Uterus (tissue), 4 donors: Measurements from ENCODE around the gene RTEL1. TPM values are rescaled to one million over a fixed set of nuclear protein-coding genes. Genes with fewer than 3 reads are reported as not detected.
"Not testable (repeated sequence)": the region's sequence is repeated elsewhere in the genome, so short reads cannot be mapped to it uniquely, and the experiment has no call there.

Experiments
- DNase-seq, 2 donors: peaks; one replicate each; pipeline ENCODE4 v3.0.0-alpha.2; 2019 to 2020
- H3K27ac ChIP-seq, 2 donors: fragments of 200-600 bp; sonication (generic); 1 replicate in 1 of 2; 2 replicates in 1 of 2; pipeline ENCODE4 v1.5.1; 2016 to 2018
- H3K27me3 ChIP-seq, 2 donors: fragments of 200-600 bp; sonication (generic); one replicate each; pipeline ENCODE4 v1.5.1; 2018 to 2019; ENCODE audit warnings: control low read depth in 1 of 2
- H3K36me3 ChIP-seq, 2 donors: fragments of 200-600 bp; sonication (generic); one replicate each; pipeline ENCODE4 v1.5.1; 2019; ENCODE audit warnings: control low read depth in 1 of 2
- H3K4me1 ChIP-seq, 2 donors: fragments of 200-600 bp; sonication (generic); one replicate each; pipeline ENCODE4 v1.5.1; 2018 to 2019; ENCODE audit warnings: control low read depth in 1 of 2
- H3K4me3 ChIP-seq, 2 donors: fragments of 200-600 bp; sonication (generic); 1 replicate in 1 of 2; 2 replicates in 1 of 2; pipeline ENCODE4 v1.5.1; 2018 to 2019; ENCODE audit warnings: mild to moderate bottlenecking in 1 of 2
- H3K9me3 ChIP-seq, 2 donors: fragments of 200-600 bp; sonication (generic); one replicate each; pipeline ENCODE4 v1.5.1; 2019; ENCODE audit warnings: control low read depth in 1 of 2
- POLR2A ChIP-seq, 2 donors: fragments of 450-650 bp; IDR thresholded peaks; one replicate each; pipeline ENCODE4 v1.6.1; 2016; ENCODE audit warnings: antibody characterized with exemption in 2 of 2, mild to moderate bottlenecking in 1 of 2, moderate library complexity in 1 of 2
- intact Hi-C: fragments of 100-400 bp; cut with DNase I; formaldehyde crosslinking; loops from one replicate; pipeline ENCODE4 v1.15.1; 2023; ENCODE audit warnings: low total_unique reads
- total RNA-seq, 4 donors: library from RNA; depleted of rRNA in 3 of 4; stranded (reverse); fragments of >200 nt in 3 of 4; gene quantifications; one replicate each; pipeline versions ENCODE4 v1.1.0 to v1.2.4, GENCODE V29; 2014 to 2023
- TF ChIP-seq, protein P1 (sequence below), 4 experiments: fragments of 200-600 bp in 2 of 4; fragments of 450-650 bp in 2 of 4; sonication (generic) in 2 of 4; IDR thresholded peaks; one replicate each; pipeline ENCODE4 v1.5.1; 2016 to 2019; ENCODE audit warnings: antibody characterized with exemption in 4 of 4, mild to moderate bottlenecking in 2 of 4, moderate library complexity in 1 of 4
- donor health status: DM: yes; HTN: yes; CAD: no.

Gene RTEL1
- total RNA-seq, 4 donors from 2014 or later: 17.4 to 56.5 (median 26.6) TPM

DNA sequence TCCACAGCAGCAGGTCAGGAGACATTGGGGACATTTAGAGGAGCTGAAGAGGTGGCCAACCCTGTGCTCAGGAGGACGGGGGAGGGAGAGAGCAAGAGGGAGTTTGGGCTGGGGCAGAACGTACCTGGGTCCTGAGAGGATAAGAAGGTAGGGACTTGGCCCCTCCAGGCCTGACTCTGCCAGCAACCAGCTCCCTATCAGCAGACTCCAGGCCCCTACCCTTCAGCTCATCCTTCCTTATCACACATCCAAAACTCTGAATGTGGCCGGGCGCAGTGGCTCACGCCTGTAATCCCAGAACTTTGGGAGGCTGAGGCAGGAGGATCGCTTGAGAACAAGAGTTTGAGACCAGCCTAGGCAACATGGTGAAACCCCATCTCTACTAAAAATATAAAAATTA is 9.9 kb upstream of the RTEL1 start:
- no peak for DNase-seq
- H3K27me3 ChIP-seq: no peaks in the 10 kb centered on the region
- peaks cover 0 to 9% of the 10 kb centered on the region in 2 donors for H3K4me1 ChIP-seq
- intact Hi-C loops: no loop called here
- H3K4me3 ChIP-seq: no peak overlapping the region
- no peak overlapping the region for H3K27ac ChIP-seq
- H3K9me3 ChIP-seq: no peaks in the 10 kb centered on the region
- H3K36me3 ChIP-seq: no peaks in the 10 kb centered on the region
- no peak for TF ChIP-seq POLR2A (IDR thresholded peaks at IDR 0.05)
- TF ChIP-seq, protein P1, sequence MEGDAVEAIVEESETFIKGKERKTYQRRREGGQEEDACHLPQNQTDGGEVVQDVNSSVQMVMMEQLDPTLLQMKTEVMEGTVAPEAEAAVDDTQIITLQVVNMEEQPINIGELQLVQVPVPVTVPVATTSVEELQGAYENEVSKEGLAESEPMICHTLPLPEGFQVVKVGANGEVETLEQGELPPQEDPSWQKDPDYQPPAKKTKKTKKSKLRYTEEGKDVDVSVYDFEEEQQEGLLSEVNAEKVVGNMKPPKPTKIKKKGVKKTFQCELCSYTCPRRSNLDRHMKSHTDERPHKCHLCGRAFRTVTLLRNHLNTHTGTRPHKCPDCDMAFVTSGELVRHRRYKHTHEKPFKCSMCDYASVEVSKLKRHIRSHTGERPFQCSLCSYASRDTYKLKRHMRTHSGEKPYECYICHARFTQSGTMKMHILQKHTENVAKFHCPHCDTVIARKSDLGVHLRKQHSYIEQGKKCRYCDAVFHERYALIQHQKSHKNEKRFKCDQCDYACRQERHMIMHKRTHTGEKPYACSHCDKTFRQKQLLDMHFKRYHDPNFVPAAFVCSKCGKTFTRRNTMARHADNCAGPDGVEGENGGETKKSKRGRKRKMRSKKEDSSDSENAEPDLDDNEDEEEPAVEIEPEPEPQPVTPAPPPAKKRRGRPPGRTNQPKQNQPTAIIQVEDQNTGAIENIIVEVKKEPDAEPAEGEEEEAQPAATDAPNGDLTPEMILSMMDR (IDR thresholded peaks at IDR 0.05): no peak

DNA sequence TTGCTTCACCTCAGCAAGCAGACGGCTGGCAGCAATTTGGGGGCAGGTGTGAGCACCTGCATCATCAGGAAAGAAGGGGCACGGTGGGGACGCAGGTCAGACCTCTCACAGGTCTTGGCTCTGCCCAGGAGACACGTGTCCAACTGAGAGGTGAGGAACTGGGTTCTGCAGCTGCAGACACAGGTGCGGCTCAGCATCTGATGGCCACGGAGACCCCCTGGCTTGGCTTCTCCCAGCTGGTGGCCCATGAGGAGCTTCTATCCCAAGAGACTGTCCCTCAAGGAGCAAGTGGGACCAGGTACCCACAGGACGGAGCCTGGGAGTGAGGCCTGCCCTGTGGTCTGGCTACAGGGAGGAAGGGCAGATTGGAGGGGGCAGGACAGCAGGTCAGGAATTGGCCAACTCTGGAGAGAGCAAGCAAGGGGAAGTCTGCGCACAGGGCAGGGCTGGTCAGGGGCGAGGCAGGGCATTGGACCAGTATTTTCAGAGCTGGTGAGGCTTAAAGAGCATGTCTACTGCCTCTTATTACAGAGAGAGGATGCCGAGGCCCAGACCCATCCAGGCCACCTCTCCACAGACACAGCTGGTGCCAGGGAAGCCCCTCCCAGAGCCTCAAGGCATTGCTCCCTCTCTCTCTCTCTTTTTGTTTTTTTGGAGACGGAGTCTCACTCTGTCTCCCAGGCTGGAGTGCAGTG is 9.1 kb upstream of the RTEL1 start:
- no peak overlapping the region for H3K4me3 ChIP-seq
- no peak for TF ChIP-seq POLR2A (IDR thresholded peaks at IDR 0.05)
- TF ChIP-seq, protein P1 (IDR thresholded peaks at IDR 0.05): no peak
- no peaks in the 10 kb centered on the region for H3K36me3 ChIP-seq
- no peaks in the 10 kb centered on the region for H3K27me3 ChIP-seq
- no peaks in the 10 kb centered on the region for H3K9me3 ChIP-seq
- H3K27ac ChIP-seq: no peak overlapping the region
- H3K4me1 ChIP-seq: peaks cover 0 to 9% of the 10 kb centered on the region in 2 donors
- intact Hi-C loops: no loop called here
- no peak for DNase-seq

DNA sequence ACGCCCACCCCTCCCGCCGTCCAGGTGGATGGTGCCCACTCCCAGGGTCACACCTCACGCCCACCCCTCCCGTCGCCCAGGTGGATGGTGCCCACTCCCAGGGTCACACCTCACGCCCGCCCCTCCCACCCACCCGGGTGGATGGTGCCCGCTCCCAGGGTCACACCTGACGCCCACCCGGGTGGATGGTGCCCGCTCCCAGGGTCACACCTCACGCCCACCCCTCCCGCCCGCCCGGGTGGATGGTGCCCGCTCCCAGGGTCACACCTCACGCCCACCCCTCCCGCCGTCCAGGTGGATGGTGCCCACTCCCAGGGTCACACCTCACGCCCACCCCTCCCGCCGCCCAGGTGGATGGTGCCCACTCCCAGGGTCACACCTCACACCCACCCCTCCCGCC is 7.6 kb upstream of the RTEL1 start:
- H3K4me1 ChIP-seq, H3K4me3 ChIP-seq, H3K9me3 ChIP-seq, DNase-seq, H3K27me3 ChIP-seq, intact Hi-C loops, H3K27ac ChIP-seq, H3K36me3 ChIP-seq: not testable (repeated sequence)

DNA sequence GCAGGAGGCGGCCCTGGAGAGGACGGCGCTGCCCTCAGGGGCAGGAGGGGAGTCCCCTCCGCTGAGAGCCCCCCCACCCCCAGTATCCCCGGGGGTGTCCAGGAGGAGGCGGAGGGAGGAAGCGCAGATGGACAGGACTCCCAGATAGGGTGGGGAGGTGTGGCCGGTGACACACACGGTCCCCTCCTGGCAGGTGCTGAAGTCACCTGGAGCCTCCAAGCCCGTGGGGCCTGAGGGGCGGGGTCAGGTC is 6.2 kb upstream of the RTEL1 start:
- Histone ChIP-seq H3K4me3 (peak overlapping the region; percentile 38 to 59), H3K27me3 (no peaks in the 10 kb centered on the region), H3K27ac (no peak overlapping the region), H3K36me3 (no peaks in the 10 kb centered on the region), H3K9me3 (no peaks in the 10 kb centered on the region), H3K4me1 (peaks cover 0 to 9% of the 10 kb centered on the region in 2 donors)
- no peak for DNase-seq
- intact Hi-C loops: no loop called here
- TF ChIP-seq, protein P1 (IDR thresholded peaks at IDR 0.05): no peak
- no peak for TF ChIP-seq POLR2A (IDR thresholded peaks at IDR 0.05)

DNA sequence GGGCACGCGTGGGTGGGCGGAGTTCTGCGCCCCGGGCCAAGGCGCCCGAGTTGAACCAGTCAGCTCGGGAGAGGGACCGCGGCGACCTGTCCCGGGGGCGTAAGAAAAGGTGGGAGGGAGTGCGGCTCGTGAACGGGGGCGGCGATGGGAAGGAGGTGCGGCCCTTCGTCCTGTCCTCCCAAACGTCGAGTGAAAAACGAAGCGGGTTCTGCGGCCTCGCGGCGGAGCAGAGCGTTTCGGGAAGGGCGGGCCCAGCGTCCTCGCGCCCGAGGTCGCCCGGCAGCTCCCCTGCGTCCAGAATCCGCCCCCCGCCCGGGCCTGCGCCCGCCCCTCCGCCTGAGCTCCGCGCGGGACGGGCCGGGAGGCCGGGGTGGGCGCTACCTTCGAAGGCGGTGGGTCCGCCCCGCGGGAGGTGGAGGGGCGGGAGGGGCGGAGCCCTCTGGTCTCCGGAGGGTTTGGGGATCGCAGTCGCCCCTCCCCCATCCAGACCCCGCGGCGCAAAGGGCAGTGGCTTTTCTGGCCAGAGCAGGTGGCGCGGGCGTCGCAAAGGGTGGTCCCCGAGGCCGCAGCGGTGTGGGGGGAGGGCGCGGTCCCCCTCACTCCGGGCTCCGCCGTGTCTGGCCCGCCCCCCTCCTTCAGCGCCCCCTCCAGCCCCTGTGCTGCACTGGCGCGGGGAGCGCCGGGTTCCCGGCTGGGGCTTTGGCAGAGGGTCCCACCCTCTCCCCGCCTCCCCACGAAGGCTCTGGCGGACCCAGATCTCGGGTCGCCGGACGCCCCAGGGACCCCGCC is 5.7 kb upstream of the RTEL1 start:
- Histone ChIP-seq H3K4me1 (peaks cover 3 to 9% of the 10 kb centered on the region in 2 donors), H3K9me3 (no peaks in the 10 kb centered on the region), H3K4me3 (peak overlapping the region; percentile 38 to 59), H3K27ac (peak overlapping the region in 1 of 2 donors; percentile 5), H3K27me3 (no peaks in the 10 kb centered on the region), H3K36me3 (no peaks in the 10 kb centered on the region)
- no peak for TF ChIP-seq POLR2A (IDR thresholded peaks at IDR 0.05)
- TF ChIP-seq, protein P1 (IDR thresholded peaks at IDR 0.05): no peak
- peak in 1 of 2 donors; percentile 45 for DNase-seq
- intact Hi-C loops: no loop called here
